Middle frontal gyrus (tissue), 1 donor: ENCODE measurements around the gene CAMK1G.

Experiments used
- DNase-seq: peaks from one replicate; pipeline ENCODE4 v3.0.0-alpha.2; 2015; ENCODE audit warnings: low spot score; ENCODE audit errors: extremely low spot score

The CAMK1G gene

DNA sequence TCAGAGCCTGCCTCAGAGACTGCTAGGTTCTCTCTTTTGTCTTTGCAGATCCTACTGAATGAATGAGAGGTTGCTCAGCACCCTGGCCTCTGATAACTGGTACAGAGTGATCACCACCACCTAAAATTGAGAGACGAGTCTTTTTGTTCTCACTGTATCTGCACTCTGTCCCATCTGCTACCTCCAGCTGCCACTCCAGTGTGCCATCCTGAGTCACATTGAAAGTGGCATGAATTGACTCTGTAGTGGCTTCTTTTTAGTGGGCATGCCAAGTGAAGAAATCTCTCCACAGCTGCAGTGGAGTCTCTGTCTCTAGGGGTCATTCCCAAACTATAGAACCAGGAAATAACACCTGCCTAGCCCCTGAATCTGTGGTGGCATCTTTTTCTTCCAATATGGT is 14.7 kb downstream of the CAMK1G start:
- DNase-seq = no peak

DNA sequence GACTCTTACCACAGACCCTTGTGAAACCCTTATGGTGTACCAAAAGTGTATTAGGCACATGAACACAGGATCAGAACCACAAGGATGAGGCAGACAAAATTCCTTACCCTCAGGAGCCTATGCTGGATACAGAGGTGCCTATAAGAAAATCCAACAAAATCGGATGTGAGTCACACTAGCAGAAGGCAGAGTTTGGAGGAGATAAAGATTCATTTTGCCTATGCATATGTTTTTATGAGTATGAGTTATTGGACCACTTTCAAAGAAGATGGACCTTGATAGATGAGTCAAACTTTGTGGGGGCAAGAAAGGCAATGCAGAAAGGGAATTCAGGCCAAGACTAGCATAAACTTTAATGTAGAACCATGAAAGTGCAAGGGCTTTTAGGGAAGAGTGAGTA is 17.0 kb downstream of the CAMK1G start:
- no peak for DNase-seq

DNA sequence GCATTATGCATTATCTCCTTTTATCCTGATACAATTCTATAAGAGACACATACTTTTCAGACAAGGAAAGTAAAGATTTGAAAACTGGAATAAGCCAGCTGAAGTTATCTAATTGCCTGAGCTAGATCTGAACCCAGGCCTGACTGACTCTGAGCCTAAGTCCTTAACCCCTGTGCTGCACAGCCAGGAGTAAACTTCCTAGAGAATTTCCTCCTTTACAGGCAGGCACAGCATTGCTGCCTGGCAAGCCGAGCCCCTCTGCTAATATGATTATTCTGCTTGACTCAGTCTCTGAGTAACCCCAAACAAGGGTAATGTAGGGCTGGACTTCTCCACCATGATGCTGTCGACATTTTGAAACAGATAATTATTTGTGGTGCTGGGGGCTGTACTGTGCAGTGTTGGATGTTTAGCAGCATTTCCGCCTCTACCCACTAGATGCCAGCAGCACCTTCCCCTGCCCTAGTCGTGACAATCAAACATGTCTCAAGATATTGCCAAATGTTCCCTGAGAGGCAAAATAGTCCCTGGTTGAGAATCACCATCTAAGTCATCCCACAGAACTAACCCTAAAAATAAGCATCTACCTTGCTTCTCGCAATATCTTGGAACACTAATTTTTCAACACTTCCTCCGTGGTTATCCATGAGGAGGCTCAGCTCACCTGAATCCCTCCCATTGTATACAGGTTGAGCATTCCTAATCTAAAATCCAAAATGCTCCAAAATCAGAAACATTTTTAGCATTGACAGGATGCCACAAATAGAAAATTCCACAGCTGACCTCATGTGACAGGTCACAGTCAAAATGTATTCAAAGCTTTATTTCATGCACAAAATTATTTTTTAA is 18.5 kb downstream of the CAMK1G start:
- no peak for DNase-seq

DNA sequence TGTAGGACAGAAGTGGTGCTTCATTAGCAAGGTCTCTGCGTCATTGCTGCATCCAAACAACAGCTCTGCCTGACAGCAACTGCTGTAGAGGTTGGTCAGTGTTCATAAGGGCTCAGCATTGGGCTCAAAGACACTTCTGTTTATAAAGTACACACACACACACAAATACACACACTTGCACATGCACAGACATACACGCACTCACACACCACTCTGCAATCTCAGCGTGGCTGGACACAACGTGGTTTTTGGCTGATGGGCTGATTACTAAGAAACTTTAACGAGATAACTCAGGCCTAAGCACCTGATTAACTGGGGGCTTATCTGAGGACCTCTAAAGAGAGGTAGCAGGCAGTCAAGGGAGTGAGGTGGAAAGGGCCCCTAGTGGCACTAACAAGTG is 20.4 kb downstream of the CAMK1G start:
- DNase-seq = no peak

DNA sequence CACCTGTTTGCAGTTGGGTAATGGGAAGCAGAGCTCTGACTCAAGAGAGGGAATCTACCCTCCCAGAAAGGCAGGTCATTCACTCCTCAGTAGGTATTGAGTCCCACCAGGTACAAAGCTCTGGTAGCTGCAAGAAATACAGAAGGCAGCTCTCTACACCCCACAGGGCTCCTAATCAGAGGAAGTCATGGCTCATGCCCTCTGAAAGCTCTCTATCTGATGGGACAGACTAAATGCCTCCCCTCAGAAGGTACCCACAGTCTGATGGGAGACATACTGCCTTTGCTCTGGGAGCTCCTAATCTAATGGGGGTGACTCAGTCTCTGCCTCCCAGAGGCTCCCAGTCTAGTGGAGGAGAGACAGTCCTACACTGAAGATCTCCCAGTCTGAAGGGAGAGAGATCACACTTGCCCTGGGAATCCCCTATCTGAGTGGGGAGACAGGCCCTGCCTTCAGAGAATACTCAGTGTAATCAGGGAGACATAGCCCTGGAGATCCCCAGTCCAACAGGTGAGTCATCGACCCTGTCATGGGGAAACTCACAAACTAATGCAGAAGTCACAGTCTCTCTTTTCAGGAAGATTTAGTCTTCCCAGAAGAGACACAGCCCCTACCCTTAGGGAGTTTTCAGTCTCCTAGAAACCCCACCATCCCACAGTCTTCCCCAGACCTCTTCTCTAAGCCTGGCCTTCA is 23.7 kb downstream of the CAMK1G start:
- DNase-seq = no peak

DNA sequence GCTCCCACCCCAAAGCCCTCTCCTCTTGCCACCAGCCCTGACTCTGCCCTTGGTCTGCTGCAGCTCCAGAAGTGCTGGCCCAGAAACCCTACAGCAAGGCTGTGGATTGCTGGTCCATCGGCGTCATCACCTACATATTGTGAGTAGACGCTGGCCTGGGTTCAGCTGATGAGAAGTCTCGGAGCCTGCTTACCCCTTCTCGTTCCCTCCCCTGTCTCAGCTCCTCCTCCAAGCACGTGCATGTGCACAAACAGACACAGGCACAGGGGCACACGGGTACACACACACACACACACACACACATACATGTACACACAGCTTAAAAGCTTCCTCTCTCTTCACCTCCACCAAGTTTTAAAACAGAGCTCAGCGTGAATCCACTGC is 24.3 kb downstream of the CAMK1G start:
- no peak for DNase-seq

DNA sequence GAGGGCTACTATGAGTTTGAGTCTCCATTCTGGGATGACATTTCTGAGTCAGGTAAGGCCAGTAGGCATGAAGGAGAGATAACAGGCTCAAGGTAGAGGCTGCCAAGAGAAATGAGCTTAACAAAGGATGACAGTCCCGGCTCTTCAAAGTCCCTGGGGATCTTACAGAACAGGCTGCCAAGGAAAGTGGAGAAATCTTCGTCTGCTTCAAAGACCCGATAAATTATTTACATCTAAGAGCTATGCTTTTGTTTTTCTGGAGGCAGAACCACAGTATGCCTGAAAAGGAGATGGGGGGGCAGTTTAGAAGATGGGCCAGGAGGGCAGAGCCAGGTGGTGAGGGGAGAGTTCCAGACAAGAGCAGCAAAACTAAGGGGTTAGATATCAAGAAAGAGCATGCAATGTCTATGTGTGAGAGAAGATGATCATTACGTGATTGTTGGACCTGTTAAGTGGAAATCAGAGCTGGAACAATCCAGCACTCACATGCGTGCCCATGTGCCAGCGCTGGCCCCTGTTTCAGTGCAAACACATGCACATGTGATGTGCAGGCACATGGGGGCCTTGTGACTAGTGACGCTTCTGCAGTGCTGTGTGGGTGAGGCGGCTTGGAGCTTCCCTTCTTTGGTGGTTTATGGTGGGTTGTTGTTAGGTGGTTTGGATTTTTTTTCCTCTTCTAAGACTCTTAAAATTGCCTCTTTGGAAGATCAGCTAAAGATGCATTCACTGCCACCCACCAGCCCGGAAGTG is 25.7 kb downstream of the CAMK1G start:
- DNase-seq = peak; percentile 60

DNA sequence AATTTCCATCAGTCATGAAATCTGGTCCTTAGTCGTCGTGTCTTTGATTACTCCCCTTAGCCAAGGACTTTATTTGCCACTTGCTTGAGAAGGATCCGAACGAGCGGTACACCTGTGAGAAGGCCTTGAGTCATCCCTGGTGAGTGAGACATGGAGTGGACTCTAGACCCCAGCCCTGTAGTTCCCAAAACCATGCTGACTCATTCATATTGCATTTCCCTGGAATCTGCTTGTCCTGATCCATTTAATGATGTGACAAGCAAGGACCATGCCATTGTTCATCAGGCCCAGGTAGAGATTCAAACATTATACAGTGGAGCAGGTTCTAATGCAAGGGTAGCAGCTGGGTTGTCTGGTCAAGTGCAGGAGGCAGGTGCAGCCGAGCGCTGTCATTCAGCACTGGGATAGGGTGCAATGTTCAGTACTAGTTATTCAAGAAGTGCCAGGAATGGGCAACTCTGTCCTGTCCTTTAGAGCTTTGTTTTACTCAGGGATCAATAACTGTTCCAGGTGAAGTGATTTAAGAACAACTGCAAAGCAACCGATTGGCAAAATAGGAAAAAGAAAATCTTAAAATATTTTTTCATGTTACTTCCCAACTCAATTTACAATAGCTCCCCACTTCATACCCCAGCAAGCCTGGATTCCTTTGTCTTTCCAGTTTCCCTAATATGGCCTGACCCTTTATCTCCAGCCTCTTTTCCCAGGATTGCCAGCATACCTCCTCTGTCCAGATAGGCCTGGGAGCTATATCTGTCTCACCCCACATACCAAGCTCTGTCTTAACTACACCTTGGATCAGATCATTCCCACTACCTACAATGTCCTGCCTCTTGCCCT is 26.5 kb downstream of the CAMK1G start:
- no peak for DNase-seq

DNA sequence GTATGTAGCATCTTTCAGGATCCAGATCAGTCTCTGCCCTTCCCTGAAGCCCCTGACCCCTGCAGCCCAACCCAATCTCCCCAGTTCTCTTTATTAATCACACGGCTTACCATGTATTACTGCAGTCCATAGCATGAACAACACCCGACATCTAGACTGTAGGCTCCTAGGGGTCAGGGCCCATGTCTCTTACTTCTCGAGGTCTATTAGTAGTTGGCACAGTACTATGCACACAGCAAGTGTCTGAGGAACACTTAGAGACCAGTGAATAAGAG is 27.1 kb downstream of the CAMK1G start:
- DNase-seq = no peak

DNA sequence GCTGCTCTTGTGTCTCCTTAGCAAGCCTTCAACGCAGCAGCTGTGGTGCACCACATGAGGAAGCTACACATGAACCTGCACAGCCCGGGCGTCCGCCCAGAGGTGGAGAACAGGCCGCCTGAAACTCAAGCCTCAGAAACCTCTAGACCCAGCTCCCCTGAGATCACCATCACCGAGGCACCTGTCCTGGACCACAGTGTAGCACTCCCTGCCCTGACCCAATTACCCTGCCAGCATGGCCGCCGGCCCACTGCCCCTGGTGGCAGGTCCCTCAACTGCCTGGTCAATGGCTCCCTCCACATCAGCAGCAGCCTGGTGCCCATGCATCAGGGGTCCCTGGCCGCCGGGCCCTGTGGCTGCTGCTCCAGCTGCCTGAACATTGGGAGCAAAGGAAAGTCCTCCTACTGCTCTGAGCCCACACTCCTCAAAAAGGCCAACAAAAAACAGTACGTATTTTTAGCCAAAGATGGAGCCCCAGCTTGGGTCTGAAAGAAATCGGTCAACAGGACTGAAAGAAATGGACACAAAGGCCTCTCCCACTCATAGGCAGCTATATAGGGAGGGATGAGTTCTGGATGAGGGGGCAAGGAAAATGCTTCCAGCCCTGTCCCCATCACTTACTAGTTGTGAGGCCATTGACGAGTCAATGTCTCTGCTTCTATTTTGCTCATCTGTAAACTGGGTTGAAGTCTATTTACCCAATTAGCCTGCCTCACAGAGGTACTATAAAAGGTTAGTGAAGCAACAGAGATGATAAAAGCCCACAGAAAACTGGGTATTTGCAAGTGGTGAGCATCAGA is 28.5 kb downstream of the CAMK1G start:
- DNase-seq = no peak

DNA sequence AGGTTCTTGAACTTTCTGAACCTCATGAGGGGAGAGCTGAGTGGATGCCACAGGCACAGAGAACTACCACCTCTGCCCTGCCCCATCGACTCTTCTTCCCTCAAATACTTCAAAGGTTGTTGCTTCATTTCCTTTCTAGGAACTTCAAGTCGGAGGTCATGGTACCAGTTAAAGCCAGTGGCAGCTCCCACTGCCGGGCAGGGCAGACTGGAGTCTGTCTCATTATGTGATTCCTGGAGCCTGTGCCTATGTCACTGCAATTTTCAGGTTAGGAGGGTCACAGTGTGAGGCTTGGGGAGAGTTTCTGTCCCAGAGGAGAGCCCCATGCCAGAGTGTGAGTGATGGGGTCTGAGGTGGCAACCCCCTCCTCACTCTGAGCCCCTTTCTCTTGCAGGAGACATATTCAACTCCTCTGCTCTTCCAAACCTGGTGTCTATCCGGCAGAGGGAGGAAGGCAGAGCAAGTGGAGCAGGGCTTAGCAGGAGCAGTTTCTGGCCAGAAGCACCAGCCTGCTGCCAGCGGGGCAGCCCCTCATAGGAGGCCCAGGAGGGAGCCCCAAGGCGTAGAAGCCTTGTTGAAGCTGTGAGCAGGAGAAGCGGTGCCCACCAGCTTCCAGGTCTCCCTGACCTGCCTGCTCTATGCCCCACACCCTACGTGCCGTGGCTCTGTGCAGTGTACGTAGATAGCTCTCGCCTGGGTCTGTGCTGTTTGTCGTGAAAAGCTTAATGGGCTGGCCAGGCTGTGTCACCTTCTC is 29.3 kb downstream of the CAMK1G start:
- DNase-seq = no peak

DNA sequence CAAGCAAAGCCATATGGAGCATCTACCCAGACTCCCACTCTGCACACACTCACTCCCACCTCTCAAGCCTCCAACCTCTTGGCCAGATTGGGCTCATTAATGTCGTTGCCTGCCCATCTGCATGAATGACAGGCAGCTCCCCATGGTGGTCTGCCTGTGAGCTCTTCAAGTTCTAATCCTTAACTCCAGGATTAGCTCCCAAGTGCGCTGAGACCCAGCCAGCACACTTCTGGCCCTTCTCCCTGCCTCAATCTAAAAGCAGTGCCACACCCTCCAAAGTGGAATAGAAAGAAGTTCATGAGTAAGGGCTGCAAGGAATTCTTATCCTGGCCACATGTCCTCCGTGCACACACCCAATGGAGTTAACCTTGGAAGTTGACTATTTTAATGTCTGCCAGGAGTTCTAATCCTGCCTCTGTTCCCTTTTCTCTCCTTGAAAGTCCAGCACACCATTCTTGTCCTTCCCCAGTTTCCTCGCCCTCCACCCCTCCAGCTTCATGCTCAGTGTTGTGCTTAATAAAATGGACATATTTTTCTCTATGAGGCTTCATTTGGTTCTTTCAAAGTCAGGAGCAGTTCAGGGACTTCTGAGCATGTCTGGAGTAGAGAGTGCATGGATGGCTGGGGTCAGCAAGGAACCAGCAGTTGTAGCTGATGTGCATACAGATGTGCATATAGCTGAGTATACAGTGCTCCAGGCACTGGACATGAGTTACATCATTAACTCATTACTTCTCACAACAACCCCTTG is 30.1 kb downstream of the CAMK1G start:
- DNase-seq = no peak

DNA sequence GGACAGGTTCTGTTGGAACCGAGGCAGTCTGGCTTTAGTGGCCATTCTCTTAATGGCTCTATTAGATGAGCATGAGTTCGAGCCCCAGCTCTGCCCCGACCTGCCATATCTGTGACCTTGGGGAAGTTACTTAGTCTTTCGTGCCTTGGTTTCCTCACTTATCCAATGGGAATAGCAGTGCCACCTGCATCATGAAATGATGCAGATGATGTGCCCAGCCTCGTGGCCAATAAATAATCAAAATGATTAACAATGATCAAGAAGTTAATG is 30.6 kb downstream of the CAMK1G start:
- no peak for DNase-seq

DNA sequence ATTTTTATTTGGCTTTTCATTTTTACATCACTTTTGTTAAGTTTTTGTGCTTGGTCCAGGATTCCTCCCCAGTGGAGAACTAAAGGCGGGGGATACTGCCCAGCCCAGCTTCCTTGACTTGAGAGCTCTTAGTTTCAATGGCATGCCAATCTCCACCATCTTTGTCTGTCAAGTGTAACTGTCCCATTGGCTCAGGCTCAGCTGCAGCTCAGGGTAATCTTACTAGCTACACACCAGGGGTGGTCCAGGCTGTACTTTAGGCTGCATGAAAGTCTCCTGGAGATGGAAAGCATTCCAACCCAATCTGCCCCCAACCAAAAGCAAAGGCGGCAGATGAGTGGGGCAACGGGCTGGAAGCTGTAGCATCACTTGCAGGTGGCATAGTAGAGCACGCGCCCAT is 31.4 kb downstream of the CAMK1G start:
- no peak for DNase-seq

DNA sequence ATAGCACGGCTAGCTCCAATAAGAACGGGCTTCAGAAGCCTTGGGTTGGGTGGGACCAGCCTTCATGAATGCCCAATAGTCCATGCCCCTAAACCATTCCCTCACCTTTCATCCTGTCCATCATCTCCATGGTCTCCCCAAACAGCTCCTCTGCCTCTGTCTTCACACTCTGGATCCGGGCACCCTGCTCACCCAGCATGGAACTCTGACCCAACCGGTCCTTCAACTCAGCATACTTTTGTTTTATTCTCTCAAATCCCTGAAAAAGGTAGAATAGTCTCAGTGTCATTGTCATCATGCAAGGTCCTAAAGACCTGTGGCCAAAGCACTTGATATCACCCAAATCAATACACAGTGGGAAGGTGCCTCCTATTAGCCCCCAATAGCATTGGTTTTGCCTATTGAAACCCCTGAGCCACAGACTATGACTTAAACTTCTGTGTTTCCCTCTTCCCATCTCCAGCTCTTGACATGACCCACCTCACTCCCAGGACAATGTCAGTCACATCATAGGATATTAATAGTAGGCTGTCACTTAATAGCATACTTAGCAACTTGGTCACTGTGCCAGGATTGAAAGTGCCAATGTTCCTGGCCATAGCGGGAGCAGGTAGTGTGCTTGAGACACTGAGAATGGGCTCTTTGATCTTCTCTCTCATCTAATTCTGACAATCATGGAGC is 33.0 kb downstream of the CAMK1G start:
- no peak for DNase-seq

DNA sequence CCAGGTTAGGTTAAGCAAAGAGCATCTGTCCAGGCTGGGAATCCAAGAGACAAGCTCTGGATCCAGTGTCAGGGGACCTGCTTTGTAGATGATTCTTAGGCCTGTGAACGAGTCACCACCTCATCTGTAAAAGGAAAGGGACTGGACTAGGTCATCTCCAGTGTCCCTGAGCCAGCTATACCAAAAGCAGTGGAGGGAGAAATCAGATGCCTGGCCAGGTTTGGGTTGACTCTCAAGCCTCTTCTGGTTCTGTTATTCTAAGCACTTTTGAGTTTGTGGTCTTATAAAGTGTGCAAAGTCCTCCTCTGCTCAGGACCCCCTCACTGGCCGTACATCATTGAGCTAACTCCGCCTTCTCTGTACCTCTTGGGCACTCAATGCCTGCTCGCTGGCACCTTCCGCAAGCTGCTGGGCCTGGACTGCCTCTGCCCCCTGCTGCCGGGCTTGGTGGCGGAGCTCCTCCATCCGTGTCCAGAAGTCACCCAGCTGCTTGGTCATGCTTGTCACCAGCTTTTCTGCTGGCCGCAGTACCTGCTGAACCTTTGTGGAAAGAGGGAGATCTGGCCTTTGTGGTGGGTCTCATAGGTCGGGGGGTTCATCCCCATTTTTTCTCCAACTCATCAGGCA is 33.6 kb downstream of the CAMK1G start:
- DNase-seq = no peak

DNA sequence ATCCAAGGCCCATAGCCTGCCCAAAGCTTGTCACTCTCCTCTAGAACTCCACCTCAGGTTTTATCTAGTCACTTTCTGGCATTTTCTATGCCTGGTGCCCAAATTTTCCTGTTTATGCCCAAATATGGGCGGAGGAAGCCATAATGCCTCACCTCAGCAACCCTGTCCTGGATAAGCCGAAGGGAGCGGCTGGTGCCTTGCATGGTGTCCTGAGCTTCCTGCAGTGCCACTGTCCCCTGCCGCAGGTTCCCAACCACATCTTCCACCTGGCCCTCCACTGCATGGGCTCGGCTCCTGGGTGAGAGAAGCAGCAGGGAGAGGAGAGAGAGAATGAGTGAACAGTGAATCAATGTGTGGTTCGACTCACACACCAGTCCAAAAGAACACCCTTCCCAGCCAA is 34.2 kb downstream of the CAMK1G start:
- no peak for DNase-seq

DNA sequence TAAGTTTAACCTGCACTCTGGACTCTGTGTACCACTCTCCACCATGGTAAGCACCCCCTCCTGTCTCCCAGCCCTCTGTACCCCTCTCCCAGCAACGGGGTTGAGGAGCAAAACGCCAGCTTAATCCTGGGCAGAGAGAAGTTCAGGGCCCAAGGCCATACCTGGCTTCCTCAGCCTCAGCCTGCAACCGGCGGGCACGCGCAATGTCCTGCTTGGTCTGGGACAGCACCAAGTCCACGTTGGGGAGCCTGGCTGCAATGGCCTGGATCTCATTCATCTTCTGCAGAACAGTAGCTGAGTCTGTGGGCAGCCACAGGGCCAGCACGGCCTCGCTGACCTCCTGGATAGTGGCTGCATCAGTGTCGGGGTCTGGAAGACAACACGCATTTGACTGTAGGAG is 34.8 kb downstream of the CAMK1G start:
- no peak for DNase-seq
